K562 (cell line): ENCODE measurements around the gene EPHB2. TPM values are rescaled to one million over a fixed set of nuclear protein-coding genes. Genes with fewer than 3 reads are reported as not detected.

Experiments used
- ATAC-seq: fragments of 200-7000 bp; cut with Tn5 transposase; 3 replicates; pipeline ENCODE4 v1.9.1; 2020; ENCODE audit warnings: moderate library complexity
- BruUV-seq: library from RNA; stranded (reverse); fragments of 400-500 nt; replicated peaks from 2 replicates; lab custom pipeline; 2021; lab: Mats Ljungman, UMichigan
- CTCF ChIA-PET: fragments of 300-600 bp; formaldehyde crosslinking; extraction: SDS; loops from one replicate; lab custom pipeline; 2021; ENCODE audit warnings: low intra/inter-chr PET ratio; lab: Yijun Ruan, JAX
- POLR2A ChIA-PET: fragments of 300-600, 350-650 bp; sonication (Branson Sonifier 250); formaldehyde crosslinking; extraction: SDS; loops from one replicate; lab custom pipeline; 2021; ENCODE audit warnings: antibody characterized with exemption, inconsistent platforms; lab: Yijun Ruan, JAX
- DNase-seq, 4 experiments: peaks; one replicate each; pipeline versions ENCODE4 v3.0.0 to v3.0.0-alpha.2; 2011 to 2018; ENCODE audit warnings: low spot score in 3 of 4, mixed read lengths in 3 of 4; ENCODE audit errors: extremely low read depth in 1 of 4
- FAIRE-seq: peaks from 2 replicates; lab custom pipeline; 2011; peaks lifted over from hg19 to GRCh38; lab: Jason Lieb, UNC
- H2AFZ ChIP-seq: 2 replicates; pipeline ENCODE4 v1.6.0; 2011; ENCODE audit warnings: low read depth, low read length, control low read depth, inconsistent platforms
- H3K27ac ChIP-seq: fragments of 200-600 bp; 3 replicates; pipeline ENCODE4 v1.8.0; 2011; ENCODE audit warnings: low read depth, mild to moderate bottlenecking, control low read depth, inconsistent platforms, low read length, moderate library complexity, mixed read lengths; ENCODE audit errors: extremely low read depth
- H3K27me3 ChIP-seq, 2 experiments: fragments of 300-600 bp in 1 of 2; 2 replicates in 1 of 2; 3 replicates in 1 of 2; pipeline versions ENCODE4 v1.6.0 to v1.8.0; 2011; ENCODE audit warnings: inconsistent platforms in 2 of 2, low read length in 2 of 2, mild to moderate bottlenecking in 1 of 2, mixed read lengths in 1 of 2, moderate library complexity in 1 of 2; ENCODE audit not compliant: control insufficient read depth in 2 of 2, insufficient read depth in 2 of 2
- H3K36me3 ChIP-seq: fragments of 300-600 bp; 3 replicates; pipeline ENCODE4 v1.8.0; 2011; ENCODE audit warnings: mild to moderate bottlenecking, low read length, inconsistent platforms; ENCODE audit not compliant: control insufficient read depth, insufficient read depth
- H3K4me1 ChIP-seq, 2 experiments: fragments of 200-600 bp in 1 of 2; replicated peaks in 1 of 2; 2 replicates in 1 of 2; 3 replicates in 1 of 2; pipeline versions ENCODE4 v1.5.1 to v1.8.0; 2011; ENCODE audit warnings: inconsistent platforms in 2 of 2, low read length in 2 of 2, mild to moderate bottlenecking in 1 of 2, mixed read lengths in 1 of 2, moderate library complexity in 1 of 2; ENCODE audit not compliant: control insufficient read depth in 2 of 2, insufficient read depth in 2 of 2
- H3K4me2 ChIP-seq: 2 replicates; pipeline ENCODE4 v1.6.1; 2011; ENCODE audit warnings: low read length, control low read depth, inconsistent platforms, mixed read lengths; ENCODE audit not compliant: insufficient read depth
- H3K4me3 ChIP-seq: fragments of 200-600 bp; sonication (generic), shearing (Covaris generic); 2 replicates; pipeline ENCODE4 v1.5.1; 2016; ENCODE audit warnings: control low read depth, inconsistent platforms
- H3K79me2 ChIP-seq: fragments of 200-600 bp; 3 replicates; pipeline ENCODE4 v1.8.0; 2011; ENCODE audit warnings: low read length, inconsistent platforms; ENCODE audit not compliant: control insufficient read depth, insufficient read depth
- H3K9ac ChIP-seq, 2 experiments: 2 replicates each; pipeline versions ENCODE4 v1.6.0 to v1.6.1; 2011; ENCODE audit warnings: low read depth in 2 of 2, low read length in 2 of 2, control low read depth in 1 of 2, inconsistent platforms in 1 of 2, mild to moderate bottlenecking in 1 of 2, mixed read lengths in 1 of 2; ENCODE audit not compliant: insufficient read depth in 1 of 2
- H3K9me1 ChIP-seq: one replicate; pipeline ENCODE4 v1.6.0; 2011; ENCODE audit warnings: inconsistent platforms, mild to moderate bottlenecking, low read length, moderate library complexity; ENCODE audit not compliant: control insufficient read depth, insufficient read depth
- H3K9me3 ChIP-seq: replicated peaks from 2 replicates; pipeline ENCODE4 v1.5.1; 2011; ENCODE audit warnings: low read depth, low read length, inconsistent platforms; ENCODE audit not compliant: control insufficient read depth, insufficient read depth
- H4K20me1 ChIP-seq: replicated peaks from 2 replicates; pipeline ENCODE4 v1.6.1; 2011; ENCODE audit warnings: low read length, inconsistent platforms, mixed read lengths; ENCODE audit not compliant: control insufficient read depth, insufficient read depth
- CREB3L1 ChIP-seq: fragments of 450-650 bp; IDR thresholded peaks from 2 replicates; pipeline ENCODE4 v1.6.1; 2014; ENCODE audit warnings: low read depth, mild to moderate bottlenecking, moderate library complexity, borderline replicate concordance
- GATA2 ChIP-seq: sonication (generic); formaldehyde crosslinking; IDR thresholded peaks from 2 replicates; pipeline ENCODE4 v1.4.0; 2020; ENCODE audit warnings: mild to moderate bottlenecking, missing genetic modification reagents
- JUND ChIP-seq, 2 experiments: IDR thresholded peaks; 2 replicates in 1 of 2; 3 replicates in 1 of 2; pipeline ENCODE4 v1.6.1; 2011; ENCODE audit warnings: borderline replicate concordance in 2 of 2, low read depth in 2 of 2, low read length in 2 of 2, improper control_type of control experiment in 1 of 2, missing biosample characterization in 1 of 2, missing genetic modification characterization in 1 of 2, missing genetic modification reagents in 1 of 2
- KLF16 ChIP-seq: IDR thresholded peaks from 2 replicates; pipeline ENCODE4 v1.6.1; 2016; ENCODE audit warnings: antibody characterized with exemption
- NCOA2 ChIP-seq, 2 experiments: fragments of 450-650 bp; IDR thresholded peaks; 2 replicates each; pipeline ENCODE4 v1.6.1; 2018; ENCODE audit warnings: mild to moderate bottlenecking in 2 of 2, moderate library complexity in 1 of 2; ENCODE audit not compliant: partially characterized antibody in 2 of 2
- PRDM10 ChIP-seq: fragments of 450-650 bp; IDR thresholded peaks from 2 replicates; pipeline ENCODE4 v1.6.1; 2018; ENCODE audit not compliant: partially characterized antibody
- ZNF280B ChIP-seq: fragments of 250-450 bp; sonication (Bioruptor Pico); IDR thresholded peaks from 2 replicates; pipeline ENCODE4 v1.5.1; 2021; ENCODE audit warnings: mild to moderate bottlenecking
- ZNF3 ChIP-seq: fragments of 250-450 bp; sonication (Bioruptor Pico); IDR thresholded peaks from 2 replicates; pipeline ENCODE4 v1.5.0; 2021; ENCODE audit warnings: mild to moderate bottlenecking, moderate library complexity
- ZNF395 ChIP-seq: fragments of 200-800 bp; sonication (Bioruptor generic); IDR thresholded peaks from 2 replicates; pipeline ENCODE4 v1.6.1; 2017; ENCODE audit warnings: missing genetic modification characterization, missing compliant biosample characterization
- ZNF449 ChIP-seq: fragments of 250-450 bp; sonication (Bioruptor Pico); IDR thresholded peaks from 2 replicates; pipeline ENCODE4 v1.8.0; 2022; ENCODE audit warnings: moderate library complexity, mild to moderate bottlenecking, inconsistent platforms
- WGBS: fragments of 100-300 bp; shearing (Covaris generic); methylation state at CpG from one replicate; pipeline ENCODE4 v1.1.6; 2016; ENCODE audit warnings: low coverage, mixed read lengths; ENCODE audit not compliant: insufficient coverage; ENCODE audit errors: missing lambda C conversion rate; 5-methylcytosine and 5-hydroxymethylcytosine counted together
- in situ Hi-C: fragments of 300-500 bp; cut with MboI; formaldehyde crosslinking; loops from 4 replicates; pipeline ENCODE4 v1.15.0; 2018; ENCODE audit warnings: inconsistent platforms, mixed read lengths
- intact Hi-C: fragments of 100-400 bp; cut with micrococcal nuclease; formaldehyde crosslinking; loops from 2 replicates; pipeline ENCODE4 v1.14.2; 2022
- polyA plus RNA-seq, 8 experiments: library from polyadenylated mRNA; depleted of rRNA in 4 of 8; stranded (reverse) in 5 of 8; unstranded in 3 of 8; fragments of >200 nt; fragmentation: Nextera tagmentation in 2 of 8; fragmentation: Illumina TruSeq in 1 of 8; extraction: Ambion mirVana in 2 of 8; extraction: Trizol in 1 of 8; gene quantifications; 2 replicates each; pipeline versions ENCODE4 v1.2.1 to v1.2.3, GENCODE V29; 2011 to 2014; ENCODE audit warnings: inconsistent platforms in 1 of 8, missing spikeins in 1 of 8
- total RNA-seq, 7 experiments: library from RNA; depleted of rRNA in 6 of 7; stranded (reverse); fragments of >200 nt in 6 of 7; fragmentation: Illumina TruSeq in 2 of 7; extraction: Trizol in 2 of 7; gene quantifications; 2 replicates each; pipeline versions ENCODE4 v1.2.1 to v1.2.3, GENCODE V29; 2011 to 2021; ENCODE audit warnings: low replicate concordance in 1 of 7

EPHB2 gene
- total and polyA plus RNA-seq, 9 of the 15 experiments (the other 6 are each of a cell fraction or from before 2014, with no cell fraction given): not detected

GRCh38 chr1:22737374-22738068 is 26.9 kb downstream of the EPHB2 start:
- FAIRE-seq (no peak), ATAC-seq (no peak), DNase-seq (no peak)
- H3K9ac ChIP-seq: no peak overlapping the region
- intact Hi-C loops: no loop called here
- H3K9me1 ChIP-seq: no peaks in the 10 kb centered on the region
- no peaks in the 10 kb centered on the region for H3K9me3 ChIP-seq
- in situ Hi-C loops: no loop called here
- no peak overlapping the region for H3K4me2 ChIP-seq
- no peaks in the 10 kb centered on the region for H3K79me2 ChIP-seq
- H3K4me1 ChIP-seq: peaks cover 0 to 6% of the 10 kb centered on the region in 2 experiments; a peak in 2 of 5 replicates
- no TSS peak for BruUV-seq
- no peak overlapping the region for H2AFZ ChIP-seq
- H3K4me3 ChIP-seq: no peak overlapping the region
- H3K27me3 ChIP-seq: peaks cover 27 to 53% of the 10 kb centered on the region in 2 experiments
- H4K20me1 ChIP-seq: peaks cover 9% of the 10 kb centered on the region; the same call in 1 of the 2 replicates
- 0% methylated on average over 2 of the region's 2 CpGs for WGBS
- ChIA-PET POLR2A (interaction anchor here (0.7 to 1.0 kb wide), 6 partner anchors 9 to 74 kb away, joined by 3 to 5 read pairs (median 4); no protein-coding TSS in a partner anchor), CTCF (no interaction called here)
- H3K36me3 ChIP-seq: no peaks in the 10 kb centered on the region
- H3K27ac ChIP-seq: no peak overlapping the region
- TF ChIP-seq JUND (IDR thresholded peaks at IDR 0.05; ENCODE audit: borderline replicate concordance, low read depth, low read length) (no peak), JUND (tag; IDR thresholded peaks at IDR 0.05; ENCODE audit: borderline replicate concordance, low read depth, low read length) (no peak), ZNF3 (CRISPR knock-in tag) (no peak), NCOA2 (IDR thresholded peaks at IDR 0.05; ENCODE audit: partially characterized antibody in 2 of 2) (no peak), PRDM10 (no peak), ZNF449 (CRISPR knock-in tag) (no peak), CREB3L1 (no peak), ZNF395 (CRISPR knock-in tag) (no peak), KLF16 (no peak), GATA2 (no peak), ZNF280B (CRISPR knock-in tag) (no peak)
